Activated B cell treated with CpG ODN at 0.5 μM for 24 hours (primary cell): ENCODE data around the gene ZNF750. TPM values are rescaled to one million over a fixed set of nuclear protein-coding genes. Genes with fewer than 3 reads are reported as not detected.

Experiments used
- ATAC-seq: fragments of 200-7000 bp; cut with Tn5 transposase; one replicate; pipeline ENCODE4 v1.10.0; 2021; ENCODE audit warnings: low read depth, mild to moderate bottlenecking, moderate library complexity
- CTCF ChIA-PET: fragments of 350-600 bp; sonication (Branson Sonifier 250); formaldehyde crosslinking; loops from one replicate; lab custom pipeline; 2021; ENCODE audit warnings: antibody characterized with exemption; lab: Charles Lee
- POLR2A ChIA-PET: fragments of 350-600 bp; sonication (Branson Sonifier 250); formaldehyde crosslinking; loops from one replicate; lab custom pipeline; 2021; ENCODE audit warnings: antibody characterized with exemption; lab: Charles Lee
- DNase-seq: peaks from one replicate; pipeline ENCODE4 v3.0.0; 2022
- H3K27ac Mint-ChIP-seq: one replicate; pipeline ENCODE4 v1.8.0; 2020; ENCODE audit warnings: mixed read lengths
- H3K27me3 Mint-ChIP-seq: one replicate; pipeline ENCODE4 v1.8.0; 2021; ENCODE audit warnings: mixed read lengths
- H3K36me3 Mint-ChIP-seq: one replicate; pipeline ENCODE4 v1.8.0; 2021; ENCODE audit warnings: low read depth, mixed read lengths
- H3K4me1 Mint-ChIP-seq: one replicate; pipeline ENCODE4 v1.8.0; 2021; ENCODE audit warnings: mixed read lengths
- H3K4me3 Mint-ChIP-seq: one replicate; pipeline ENCODE4 v1.8.0; 2020; ENCODE audit warnings: mild to moderate bottlenecking, mixed read lengths
- H3K9me3 Mint-ChIP-seq: one replicate; pipeline ENCODE4 v1.8.0; 2020; ENCODE audit warnings: mixed read lengths
- intact Hi-C: fragments of 100-400 bp; cut with micrococcal nuclease; formaldehyde crosslinking; loops from one replicate; pipeline ENCODE4 v1.15.1; 2024
- total RNA-seq: library from RNA; stranded (reverse); gene quantifications from 2 replicates; pipeline ENCODE4 v1.2.3, GENCODE V29; 2022
- TF ChIP-seq, protein P1 (sequence below): fragments of 200-600 bp; IDR thresholded peaks from one replicate; pipeline ENCODE4 v1.8.0; 2022; ENCODE audit warnings: antibody characterized with exemption, mild to moderate bottlenecking

Gene ZNF750
- total RNA-seq, 1 donor from 2014 or later, result not detected

- ChIA-PET CTCF (interaction anchor here (1.4 kb wide), 1 partner anchor 38 kb away, joined by 4 read pairs; no protein-coding TSS in a partner anchor), POLR2A (interaction anchor here (0.6 kb wide), 1 partner anchor 13 kb away, joined by 3 read pairs; no protein-coding TSS in a partner anchor)
- ATAC-seq (no peak), DNase-seq (no peak)
- no peak overlapping the region for H3K27ac Mint-ChIP-seq
- H3K4me3 Mint-ChIP-seq, result no peak overlapping the region
- peaks cover 29% of the 10 kb centered on the region for H3K4me1 Mint-ChIP-seq
- intact Hi-C loops, result loop anchor here (10.0 kb wide), 1 partner anchor 88 kb away; no protein-coding TSS in a partner anchor
- no peaks in the 10 kb centered on the region for H3K9me3 Mint-ChIP-seq
- H3K36me3 Mint-ChIP-seq, result peaks cover 2% of the 10 kb centered on the region
- TF ChIP-seq, protein P1, sequence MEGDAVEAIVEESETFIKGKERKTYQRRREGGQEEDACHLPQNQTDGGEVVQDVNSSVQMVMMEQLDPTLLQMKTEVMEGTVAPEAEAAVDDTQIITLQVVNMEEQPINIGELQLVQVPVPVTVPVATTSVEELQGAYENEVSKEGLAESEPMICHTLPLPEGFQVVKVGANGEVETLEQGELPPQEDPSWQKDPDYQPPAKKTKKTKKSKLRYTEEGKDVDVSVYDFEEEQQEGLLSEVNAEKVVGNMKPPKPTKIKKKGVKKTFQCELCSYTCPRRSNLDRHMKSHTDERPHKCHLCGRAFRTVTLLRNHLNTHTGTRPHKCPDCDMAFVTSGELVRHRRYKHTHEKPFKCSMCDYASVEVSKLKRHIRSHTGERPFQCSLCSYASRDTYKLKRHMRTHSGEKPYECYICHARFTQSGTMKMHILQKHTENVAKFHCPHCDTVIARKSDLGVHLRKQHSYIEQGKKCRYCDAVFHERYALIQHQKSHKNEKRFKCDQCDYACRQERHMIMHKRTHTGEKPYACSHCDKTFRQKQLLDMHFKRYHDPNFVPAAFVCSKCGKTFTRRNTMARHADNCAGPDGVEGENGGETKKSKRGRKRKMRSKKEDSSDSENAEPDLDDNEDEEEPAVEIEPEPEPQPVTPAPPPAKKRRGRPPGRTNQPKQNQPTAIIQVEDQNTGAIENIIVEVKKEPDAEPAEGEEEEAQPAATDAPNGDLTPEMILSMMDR, result no peak
- H3K27me3 Mint-ChIP-seq, result no peaks in the 10 kb centered on the region
Observed at GRCh38 chr17:82876602-82877379, 37.0 kb upstream of the ZNF750 start.

DNA sequence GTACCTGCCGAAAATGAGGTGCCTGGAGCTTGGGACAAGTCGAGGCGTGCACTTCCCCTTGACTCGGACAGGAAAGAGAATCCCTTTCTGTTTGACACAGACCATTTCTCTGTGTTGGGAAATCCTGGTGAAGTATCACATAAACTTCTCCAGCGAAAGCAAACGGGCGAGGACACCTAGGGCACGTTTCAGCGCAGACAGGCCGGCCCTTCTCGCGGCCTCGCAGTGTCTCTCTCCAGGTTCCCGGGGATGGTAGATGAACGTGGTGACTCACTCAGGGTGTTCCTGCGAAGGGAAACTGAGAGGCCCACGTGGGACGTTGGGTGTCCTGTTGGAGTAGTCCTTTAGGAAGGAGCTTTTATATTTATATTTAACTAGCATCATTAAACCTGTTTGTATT lies 36.3 kb upstream of the ZNF750 start:
- ChIA-PET CTCF (interaction anchor here (0.8 to 1.4 kb wide), 2 partner anchors 38 to 94 kb away, joined by 3 to 4 read pairs; no protein-coding TSS in a partner anchor), POLR2A (interaction anchor here (2.2 kb wide), 1 partner anchor 9 kb away, joined by 8 read pairs; no protein-coding TSS in a partner anchor)
- no peaks in the 10 kb centered on the region for H3K9me3 Mint-ChIP-seq
- TF ChIP-seq, protein P1, result no peak
- DNase-seq (no peak), ATAC-seq (no peak)
- intact Hi-C loops, result loop anchor here (10.0 kb wide), 1 partner anchor 89 kb away; no protein-coding TSS in a partner anchor
- H3K36me3 Mint-ChIP-seq, result peaks cover 2% of the 10 kb centered on the region
- H3K4me3 Mint-ChIP-seq, result no peak overlapping the region
- peaks cover 35% of the 10 kb centered on the region for H3K4me1 Mint-ChIP-seq
- no peaks in the 10 kb centered on the region for H3K27me3 Mint-ChIP-seq
- H3K27ac Mint-ChIP-seq, result no peak overlapping the region

- no peak for ATAC-seq
- Mint-ChIP-seq H3K36me3 (peaks cover 2% of the 10 kb centered on the region), H3K4me1 (peaks cover 42% of the 10 kb centered on the region), H3K27ac (no peak overlapping the region), H3K27me3 (no peaks in the 10 kb centered on the region), H3K4me3 (no peak overlapping the region), H3K9me3 (no peaks in the 10 kb centered on the region)
- ChIA-PET POLR2A (interaction anchor here (0.9 to 2.2 kb wide), 3 partner anchors 9 to 12 kb away, joined by 3 to 8 read pairs (median 4); no protein-coding TSS in a partner anchor), CTCF (interaction anchor here (0.8 kb wide), 1 partner anchor 94 kb away, joined by 3 read pairs; no protein-coding TSS in a partner anchor)
- intact Hi-C loops, result loop anchor here (10.0 kb wide), 1 partner anchor 89 kb away; no protein-coding TSS in a partner anchor
- no peak for DNase-seq
- TF ChIP-seq, protein P1, result no peak
Observed at GRCh38 chr17:82875407-82875856, 35.6 kb upstream of the ZNF750 start.

- TF ChIP-seq, protein P1, result no peak
- POLR2A ChIA-PET, result interaction anchor here (0.9 to 3.4 kb wide), 6 partner anchors 10 to 56 kb away, joined by 3 to 42 read pairs (median 17); no protein-coding TSS in a partner anchor
- H3K27ac Mint-ChIP-seq, result peak overlapping the region; percentile 20
- H3K27me3 Mint-ChIP-seq, result no peaks in the 10 kb centered on the region
- no peak for DNase-seq
- CTCF ChIA-PET, result interaction anchor here (1.0 to 1.5 kb wide), 2 partner anchors 10 kb away, joined by 3 to 5 read pairs; no protein-coding TSS in a partner anchor
- no peak overlapping the region for H3K4me3 Mint-ChIP-seq
- intact Hi-C loops, result loop anchor here (5.0 to 10.0 kb wide), 2 partner anchors 91 to 178 kb away; no protein-coding TSS in a partner anchor
- no peaks in the 10 kb centered on the region for H3K9me3 Mint-ChIP-seq
- H3K4me1 Mint-ChIP-seq, result peaks cover 52% of the 10 kb centered on the region
- no peak for ATAC-seq
- peaks cover 6% of the 10 kb centered on the region for H3K36me3 Mint-ChIP-seq
Observed at GRCh38 chr17:82874011-82874835, 34.4 kb upstream of the ZNF750 start.
